Liver (tissue), 3 donors: ENCODE results near the gene UBXN4.

Source experiments
- CTCF ChIP-seq: fragments of 150-350 bp; IDR thresholded peaks from 2 replicates; pipeline ENCODE4 v1.5.1; 2017; ENCODE audit warnings: improper control_type of control experiment, low read depth, low read length; ENCODE audit not compliant: missing input control
- EGR1 ChIP-seq, 2 donors: IDR thresholded peaks; 2 replicates each; pipeline ENCODE4 v1.6.1; 2016 to 2018; ENCODE audit warnings: antibody characterized with exemption in 2 of 2, low read depth in 2 of 2
- REST ChIP-seq: IDR thresholded peaks from 2 replicates; pipeline ENCODE4 v1.6.1; 2016; ENCODE audit warnings: antibody characterized with exemption, mild to moderate bottlenecking
- SP1 ChIP-seq: IDR thresholded peaks from 2 replicates; pipeline ENCODE4 v1.6.1; 2018; ENCODE audit warnings: antibody characterized with exemption, mild to moderate bottlenecking
- TF ChIP-seq, protein P1 (sequence below): IDR thresholded peaks from 2 replicates; pipeline ENCODE4 v1.6.1; 2016; ENCODE audit warnings: antibody characterized with exemption
- donor health status: healthy.
- donor health status: healthy.

- no peak for TF ChIP-seq EGR1 (IDR thresholded peaks at IDR 0.05; ENCODE audit: low read depth in 2 of 2)
- no peak for TF ChIP-seq REST
- peak; percentile 87 for TF ChIP-seq CTCF
- no peak for TF ChIP-seq SP1
- TF ChIP-seq, protein P1, sequence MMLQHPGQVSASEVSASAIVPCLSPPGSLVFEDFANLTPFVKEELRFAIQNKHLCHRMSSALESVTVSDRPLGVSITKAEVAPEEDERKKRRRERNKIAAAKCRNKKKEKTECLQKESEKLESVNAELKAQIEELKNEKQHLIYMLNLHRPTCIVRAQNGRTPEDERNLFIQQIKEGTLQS, result peak; percentile 77
These were observed 56.0 kb downstream of the UBXN4 start for GRCh38 chr2:135797497-135798274.
